HG03095 (cell line): ENCODE measurements around the gene WNK3.
"Not testable (repeated sequence)": the region's sequence is repeated elsewhere in the genome, so short reads cannot be mapped to it uniquely, and the experiment has no call there.

Experiments used
- ATAC-seq: cut with Tn5 transposase; IDR thresholded peaks from one replicate; pipeline ENCODE4 v1.9.1; 2021; ENCODE audit warnings: moderate library complexity; ENCODE audit not compliant: unreplicated experiment

The WNK3 gene

DNA sequence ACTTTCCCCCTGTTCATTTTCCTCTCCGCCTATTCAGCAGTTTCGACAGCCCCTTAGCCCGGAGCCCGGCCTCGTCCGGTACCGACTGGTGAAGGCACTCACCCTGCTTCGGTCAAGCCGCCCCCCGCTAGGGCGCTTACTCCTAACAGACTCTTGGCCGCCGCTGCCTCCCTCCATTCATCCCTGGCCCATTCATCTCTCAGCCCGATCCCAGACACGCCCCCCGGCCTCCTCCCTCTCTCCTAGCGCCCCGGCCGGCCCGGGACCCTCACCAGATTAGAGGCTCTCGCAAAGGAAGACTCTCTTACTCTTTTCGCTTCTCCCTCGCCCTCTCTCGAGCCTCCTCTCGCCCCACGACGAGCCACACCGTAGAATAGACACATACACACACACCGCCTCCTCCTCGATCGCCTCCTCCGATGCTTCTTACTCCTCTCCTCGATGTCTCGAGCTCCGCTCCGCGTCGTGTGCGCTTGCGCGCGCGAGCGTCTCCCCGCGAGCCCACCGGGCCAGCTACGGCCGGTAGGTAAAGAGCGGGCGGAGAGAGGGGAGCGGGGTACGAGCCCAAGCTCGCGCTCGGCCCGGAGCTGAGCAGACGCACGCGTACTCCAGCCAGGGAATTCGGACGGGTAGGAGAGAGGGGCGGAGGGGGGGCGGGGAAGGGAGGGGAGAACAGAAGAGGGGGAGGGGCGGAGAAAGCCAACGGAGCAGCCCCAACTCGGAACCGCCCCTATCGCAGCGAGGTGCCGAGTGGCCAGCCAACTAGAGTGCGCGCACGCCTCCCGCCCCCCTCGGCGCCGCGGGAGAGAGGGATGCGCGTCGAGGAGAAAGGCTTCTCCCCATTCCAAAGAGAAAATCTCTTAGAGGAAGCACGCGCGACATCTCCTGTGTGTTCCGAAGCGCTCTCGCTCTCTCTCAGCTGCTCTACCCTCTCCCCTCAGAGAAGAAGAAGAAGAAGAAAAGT is at the start of gene WNK3:
TSS of gene WNK3 (minus strand) at position 633 of the 964 bp plus-strand sequence.
- no peak for ATAC-seq

DNA sequence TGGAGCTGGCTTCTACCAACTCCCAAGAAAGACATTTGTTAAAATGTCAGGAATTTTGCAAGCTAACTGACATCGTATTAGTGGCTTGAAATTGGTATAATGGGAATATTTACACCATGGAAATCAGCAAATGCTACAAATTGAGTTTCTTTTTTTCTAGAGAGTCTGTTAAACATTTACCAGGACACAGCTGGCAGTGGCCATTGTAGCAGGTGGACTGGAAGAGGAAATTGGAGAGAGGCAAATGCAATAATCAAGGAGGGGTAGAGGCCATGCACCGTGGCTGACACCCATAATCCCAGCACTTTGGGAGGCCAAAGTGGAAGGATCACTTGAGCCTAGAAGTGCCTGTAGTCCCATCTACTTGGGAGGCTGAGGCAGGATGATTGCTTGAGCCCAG is 49.4 kb upstream of the WNK3 start:
- no peak for ATAC-seq

DNA sequence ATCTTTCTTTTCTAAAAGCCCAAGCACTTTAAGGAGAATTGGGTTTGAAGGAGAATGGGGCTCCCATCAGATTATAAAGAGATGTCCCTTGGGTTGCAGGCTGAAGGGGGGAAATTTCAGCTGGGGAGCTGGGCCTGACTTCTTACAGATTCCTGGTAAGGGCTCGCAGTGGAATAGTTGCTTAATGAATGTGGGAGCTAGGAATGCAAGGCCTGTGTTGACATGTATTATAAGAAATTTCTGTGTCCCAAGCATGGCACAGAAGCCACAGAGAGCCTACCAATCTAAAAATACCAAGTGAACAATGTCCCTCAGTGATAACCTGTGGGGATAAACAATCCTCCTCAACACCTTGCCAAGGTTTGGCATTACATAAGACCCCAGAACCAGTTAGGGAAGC is 39.3 kb upstream of the WNK3 start:
- ATAC-seq = no peak

DNA sequence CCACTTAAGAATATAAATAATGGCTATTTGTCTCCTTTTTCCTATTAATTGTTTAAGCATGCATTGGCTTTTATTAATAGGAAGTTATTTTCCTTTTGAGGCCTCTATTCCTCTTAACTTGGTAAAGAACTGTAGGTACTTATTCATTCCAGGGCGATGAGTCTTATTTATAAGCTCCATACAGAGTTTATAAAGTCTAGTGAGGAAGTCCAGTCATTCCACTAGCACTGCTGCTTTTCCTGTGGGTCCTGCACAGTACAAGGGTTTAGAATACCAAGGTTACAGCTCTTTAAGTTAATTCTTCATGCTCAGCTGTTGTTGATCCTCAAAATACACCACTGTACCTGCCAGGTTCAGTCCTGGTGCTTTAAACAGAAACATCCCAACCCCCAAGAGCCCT is 28.5 kb upstream of the WNK3 start:
- no peak for ATAC-seq

DNA sequence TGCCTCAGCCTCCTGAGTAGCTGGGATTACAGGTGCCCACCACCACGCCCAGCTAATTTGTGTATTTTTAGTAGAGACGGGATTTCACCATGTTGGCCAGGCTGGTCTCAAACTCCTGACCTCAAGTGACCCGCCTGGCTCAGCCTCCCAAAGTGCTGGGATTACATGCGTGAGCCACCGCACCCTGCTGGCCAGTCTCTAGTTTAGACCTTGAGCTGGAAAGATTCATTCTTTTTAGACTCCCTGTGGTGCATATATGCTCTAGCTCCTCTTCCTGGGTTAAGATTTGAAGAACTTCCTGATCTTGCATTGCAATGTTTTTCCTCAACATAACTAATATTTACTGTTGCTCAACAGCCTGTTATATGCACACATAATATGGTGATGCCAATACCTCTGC is 26.8 kb upstream of the WNK3 start:
- ATAC-seq = not testable (repeated sequence)

DNA sequence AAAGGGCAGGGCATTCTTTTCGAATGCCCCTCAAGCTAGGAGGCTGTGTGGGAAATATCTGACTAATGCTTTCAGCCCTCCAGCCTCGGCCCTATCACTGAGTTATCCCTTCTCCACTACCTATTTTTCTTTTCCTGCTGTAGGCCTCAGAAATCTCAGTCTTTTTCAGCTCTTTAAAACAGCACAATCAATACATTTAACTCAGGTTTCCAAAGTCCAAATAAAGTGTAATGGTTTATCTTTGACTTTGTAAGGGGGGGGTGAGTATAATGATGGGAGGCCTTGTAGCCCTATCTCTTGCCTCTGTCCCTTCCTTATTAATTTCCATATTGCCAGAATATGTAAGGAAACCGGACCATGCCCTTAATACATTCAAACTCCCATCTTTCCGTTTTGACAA is 1.6 kb upstream of the WNK3 start:
- ATAC-seq = no peak

DNA sequence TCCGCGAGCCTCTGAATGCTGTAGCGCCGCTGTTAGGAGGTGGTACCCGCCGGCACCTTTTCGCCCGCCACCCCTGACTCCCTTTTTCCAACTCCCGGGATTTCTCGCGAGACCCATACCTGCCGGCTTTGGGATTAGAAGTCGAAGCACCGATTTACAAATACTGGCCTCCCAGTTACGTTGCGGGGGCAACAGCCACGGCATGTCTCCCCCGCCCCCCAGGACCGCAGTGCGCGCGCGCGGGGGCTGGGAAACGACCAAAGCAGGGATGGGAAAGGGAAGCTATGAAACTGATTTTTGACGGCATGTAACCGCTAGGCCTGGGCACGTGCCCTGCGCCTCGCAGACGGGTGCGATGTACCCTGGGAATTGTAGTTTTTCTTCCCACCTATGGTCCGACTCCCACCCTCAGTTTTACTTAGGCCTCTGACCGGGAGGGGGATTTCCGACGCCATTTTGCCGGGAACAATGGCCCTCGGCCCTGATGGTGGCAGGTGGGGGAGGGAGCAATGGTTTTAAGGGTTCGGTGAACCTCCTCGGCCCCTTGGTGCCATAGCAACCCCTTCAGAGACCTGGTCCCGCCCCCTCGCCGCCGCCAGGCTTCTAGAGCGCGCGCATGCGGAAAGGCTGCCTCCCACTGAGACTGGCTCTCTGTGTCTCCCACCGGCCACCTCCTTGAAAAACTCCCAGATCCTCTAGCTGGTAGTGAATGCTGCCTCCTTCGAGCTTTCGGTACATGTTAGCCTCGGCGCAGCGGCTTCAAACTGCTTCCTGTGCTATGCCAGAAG is 772 bp upstream of the WNK3 start:
- no peak for ATAC-seq

DNA sequence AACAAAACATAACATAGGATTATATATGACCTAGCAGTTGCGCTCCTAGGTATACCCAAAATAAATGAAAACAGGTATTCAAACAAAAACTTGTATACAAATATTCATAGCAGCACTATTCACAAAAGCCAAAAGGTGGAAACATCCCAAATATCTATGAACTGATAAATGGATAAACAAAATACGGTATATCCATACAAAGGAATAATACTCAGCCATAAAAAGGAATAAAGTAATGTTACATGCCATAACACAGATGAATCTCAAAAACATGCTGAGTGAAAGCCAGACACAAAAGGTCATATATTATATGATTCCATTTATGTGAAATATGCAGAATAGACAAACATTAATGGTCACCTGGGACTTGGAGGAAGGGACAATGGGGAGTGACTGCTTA is 5.2 kb downstream of the WNK3 start:
- ATAC-seq = no peak

DNA sequence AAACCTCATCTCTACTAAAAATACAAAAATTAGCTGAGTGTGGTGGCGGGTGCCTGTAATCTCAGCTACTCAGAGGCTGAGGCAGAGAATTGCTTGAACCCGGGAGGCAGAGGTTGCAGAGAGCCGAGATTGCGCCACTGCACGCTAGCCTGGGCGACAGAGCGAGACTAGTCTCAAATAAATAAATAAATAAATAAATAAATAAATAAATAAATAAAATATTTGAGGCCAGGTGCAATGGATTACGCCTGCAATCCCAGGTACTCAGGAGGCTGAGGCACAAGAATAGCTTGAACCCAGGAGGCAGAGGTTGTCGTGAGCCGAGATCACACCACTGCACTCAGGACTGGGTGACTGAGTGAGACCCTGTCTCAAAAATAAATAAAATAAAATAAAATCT is 20.5 kb downstream of the WNK3 start:
- not testable (repeated sequence) for ATAC-seq

DNA sequence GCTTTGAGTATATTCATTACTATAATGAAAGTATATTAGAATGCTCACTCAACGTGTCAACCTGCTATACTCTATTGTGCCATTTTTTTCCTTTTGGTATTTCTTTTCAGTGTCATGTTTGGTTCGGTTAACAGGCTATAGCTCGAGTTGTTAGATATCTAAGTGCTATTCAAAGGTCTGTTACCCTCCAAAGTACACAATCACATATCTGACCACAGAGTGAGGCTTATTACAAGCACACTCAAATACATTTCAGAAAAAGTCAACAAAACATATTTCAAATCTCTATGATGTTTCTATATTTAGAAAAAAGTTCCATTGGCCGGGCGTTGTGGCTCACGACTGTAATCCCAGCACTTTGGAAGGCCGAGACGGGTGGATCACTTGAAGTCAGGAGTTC is 32.8 kb downstream of the WNK3 start:
- no peak for ATAC-seq

DNA sequence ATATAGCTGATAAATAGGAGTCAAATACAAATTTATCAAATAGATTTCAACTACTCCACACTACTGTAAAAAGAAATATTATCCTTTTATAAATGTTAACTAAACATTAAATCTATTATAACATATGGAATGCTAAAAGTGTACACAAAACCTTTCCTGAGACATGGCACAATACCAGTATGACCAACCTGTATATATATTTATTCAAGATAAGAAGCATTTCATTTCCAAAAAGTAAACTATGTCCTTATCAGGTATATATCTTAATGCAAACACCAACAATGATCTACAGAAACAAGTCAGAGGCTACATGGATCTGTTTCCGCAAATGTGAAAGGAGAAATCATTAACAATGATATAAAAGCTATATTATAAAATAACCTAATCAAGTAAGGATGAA is 37.8 kb downstream of the WNK3 start:
- ATAC-seq = no peak

DNA sequence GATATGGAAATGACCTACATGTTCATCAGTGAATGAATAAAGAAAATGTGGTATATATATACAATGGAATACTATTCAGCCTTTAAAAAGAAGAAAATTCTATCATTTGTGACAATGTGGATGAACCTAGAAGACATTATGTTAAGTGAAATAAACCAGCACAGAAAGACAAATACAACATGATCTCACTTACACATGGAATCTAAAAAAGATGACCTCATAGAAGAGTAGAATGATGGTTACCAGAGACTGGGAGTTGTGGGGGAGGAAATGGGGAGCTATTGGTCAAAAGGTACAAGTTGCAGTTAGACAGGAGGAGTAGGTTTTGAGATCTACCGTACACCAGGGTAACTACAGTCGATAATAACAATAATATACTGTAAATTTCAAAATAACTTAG is 51.5 kb downstream of the WNK3 start:
- no peak for ATAC-seq

DNA sequence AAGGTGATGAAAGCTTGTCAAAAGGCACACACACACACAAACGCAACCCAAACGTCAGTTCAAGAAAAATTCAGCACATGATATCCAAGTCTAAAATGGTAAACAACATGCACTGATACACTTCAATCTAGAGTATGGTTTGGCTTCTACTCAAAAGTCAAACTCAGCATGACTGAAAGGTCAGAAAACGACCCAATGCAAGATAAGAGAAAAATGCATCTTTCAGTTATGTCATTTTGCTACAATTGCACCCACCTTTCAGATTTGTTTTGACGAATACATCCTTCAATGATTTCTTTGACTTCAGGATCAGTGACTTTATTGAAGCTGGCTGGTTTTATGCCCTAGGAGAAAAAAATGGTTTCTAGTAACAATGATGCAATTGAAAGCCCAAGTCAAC is 56.3 kb downstream of the WNK3 start:
- ATAC-seq = no peak

DNA sequence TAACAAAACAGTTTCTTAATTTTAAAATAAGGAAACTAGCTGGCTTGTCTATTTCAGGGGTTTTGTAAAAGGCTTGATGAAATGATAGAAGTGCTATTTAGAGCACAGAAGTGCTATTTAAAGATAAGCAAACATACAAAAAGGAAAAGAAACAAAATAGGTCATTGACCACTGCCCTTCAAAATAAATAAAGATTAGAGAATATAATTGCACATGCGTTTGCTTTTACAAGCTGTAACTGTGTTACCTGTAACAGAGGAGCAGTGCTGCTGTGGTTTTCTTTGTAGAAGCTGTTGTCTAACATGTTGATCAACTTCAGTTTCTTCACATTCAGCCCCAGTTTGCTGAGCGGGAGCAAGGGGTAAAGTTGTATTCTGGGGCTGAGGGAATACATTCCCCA is 63.5 kb downstream of the WNK3 start:
- ATAC-seq = no peak

DNA sequence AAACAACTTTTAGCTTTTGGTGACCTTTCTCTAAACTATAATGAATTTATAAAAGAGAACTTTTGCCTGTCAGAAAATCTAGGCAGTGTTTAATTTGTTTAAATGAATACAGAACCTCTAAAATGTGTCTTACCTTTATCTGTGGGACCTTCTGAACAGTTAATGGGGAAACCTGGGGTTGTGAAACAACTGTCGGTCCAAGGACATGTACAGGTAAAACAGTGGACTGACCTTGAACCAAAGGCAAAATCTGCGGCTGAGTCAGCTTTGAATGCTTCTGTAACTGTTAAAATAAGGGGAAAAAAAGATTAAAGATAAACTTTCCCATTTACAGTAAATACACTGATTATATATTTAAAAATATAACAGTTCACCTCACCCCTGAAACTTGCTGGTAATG is 65.1 kb downstream of the WNK3 start:
- no peak for ATAC-seq

DNA sequence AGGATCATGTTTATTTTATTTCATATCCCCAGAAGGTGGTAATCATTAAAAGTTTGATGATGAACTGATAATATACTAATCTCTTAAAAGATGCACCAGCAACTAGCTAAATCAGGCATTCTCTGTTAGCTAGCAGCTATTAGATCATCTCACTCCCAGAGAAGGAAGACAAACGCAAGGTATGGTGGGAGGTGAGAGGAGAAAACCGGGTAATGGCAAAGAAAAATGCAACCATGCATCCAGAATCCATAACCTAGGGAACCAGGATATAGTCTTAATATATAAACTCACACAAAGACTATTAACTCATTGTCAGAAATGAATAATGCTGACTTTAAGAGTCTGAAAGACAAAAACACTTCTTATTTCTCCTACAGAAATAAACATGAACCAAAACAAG is 66.1 kb downstream of the WNK3 start:
- no peak for ATAC-seq

DNA sequence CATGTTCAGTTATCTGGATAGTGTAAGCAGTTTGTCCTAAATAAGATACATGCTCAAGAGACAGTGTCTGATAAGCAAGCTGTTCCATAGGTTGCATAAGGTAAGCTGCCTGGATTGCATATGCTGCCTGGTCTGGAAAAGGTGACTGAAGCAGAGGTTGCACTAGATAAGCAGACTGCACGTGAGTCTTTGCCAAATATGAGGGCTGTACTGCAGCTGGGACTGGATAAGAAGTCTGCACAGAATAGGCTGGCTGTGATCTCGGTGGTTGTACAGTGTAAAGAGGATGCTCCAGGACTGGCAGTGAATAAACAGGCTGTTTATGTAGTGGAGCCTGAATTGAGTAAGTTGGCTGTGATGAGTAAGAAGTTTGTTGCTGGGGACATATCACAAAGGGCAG is 68.9 kb downstream of the WNK3 start:
- ATAC-seq = no peak

DNA sequence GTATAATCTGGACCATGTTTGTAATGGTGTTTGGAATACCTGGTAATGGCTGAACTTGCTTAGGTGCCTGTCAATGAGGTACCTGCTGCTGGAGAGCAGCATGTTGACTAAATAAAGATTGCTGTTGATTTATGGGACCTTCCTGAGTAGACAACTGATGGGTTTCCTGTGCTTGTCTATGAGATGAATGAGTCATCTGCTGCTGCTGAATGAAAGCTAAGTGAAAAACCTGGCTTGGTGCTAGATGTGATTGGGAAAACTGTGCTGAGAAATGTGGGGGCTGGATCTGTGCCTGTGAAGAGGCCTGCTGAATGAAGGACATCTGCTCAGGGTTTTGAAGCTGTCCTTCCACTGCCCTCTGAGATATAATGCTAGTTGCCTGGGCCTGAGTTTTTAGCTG is 69.6 kb downstream of the WNK3 start:
- no peak for ATAC-seq

DNA sequence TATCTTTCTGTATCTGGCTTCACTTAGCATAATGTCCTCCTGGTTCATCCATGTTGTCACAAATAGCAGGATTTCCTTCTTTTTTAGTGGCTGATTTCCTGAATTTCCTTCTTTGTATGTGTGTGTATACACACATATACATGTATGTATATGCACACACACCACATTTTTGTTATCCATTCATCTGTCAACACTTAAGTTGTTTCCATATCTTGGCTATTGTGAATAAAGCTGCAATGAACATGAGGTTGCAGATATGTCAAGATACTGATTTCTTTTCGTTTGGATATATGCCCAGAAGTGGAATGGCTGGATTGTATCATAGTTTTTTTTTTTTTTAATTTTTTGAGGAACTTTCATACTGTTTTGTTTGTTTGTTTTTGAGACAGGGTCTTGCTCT is 76.2 kb downstream of the WNK3 start:
- ATAC-seq = no peak

DNA sequence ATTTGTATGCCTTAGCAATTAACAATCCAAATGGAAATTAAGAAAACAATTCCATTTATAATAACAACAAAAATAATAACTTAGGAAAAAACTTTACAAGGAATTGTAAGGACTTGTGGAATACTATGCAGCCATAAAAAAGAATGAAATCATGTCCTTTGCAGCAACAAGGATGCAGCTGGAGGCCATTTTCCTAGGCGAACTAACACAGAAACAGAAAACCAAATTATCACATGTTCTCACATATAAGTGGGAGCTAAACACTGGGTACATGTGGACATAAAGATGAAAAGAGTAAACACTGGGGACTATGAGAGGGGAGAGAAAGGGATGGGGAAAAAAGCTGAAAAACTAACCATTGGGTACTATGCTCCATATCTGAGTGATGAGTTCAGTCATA is 77.4 kb downstream of the WNK3 start:
- ATAC-seq = no peak

DNA sequence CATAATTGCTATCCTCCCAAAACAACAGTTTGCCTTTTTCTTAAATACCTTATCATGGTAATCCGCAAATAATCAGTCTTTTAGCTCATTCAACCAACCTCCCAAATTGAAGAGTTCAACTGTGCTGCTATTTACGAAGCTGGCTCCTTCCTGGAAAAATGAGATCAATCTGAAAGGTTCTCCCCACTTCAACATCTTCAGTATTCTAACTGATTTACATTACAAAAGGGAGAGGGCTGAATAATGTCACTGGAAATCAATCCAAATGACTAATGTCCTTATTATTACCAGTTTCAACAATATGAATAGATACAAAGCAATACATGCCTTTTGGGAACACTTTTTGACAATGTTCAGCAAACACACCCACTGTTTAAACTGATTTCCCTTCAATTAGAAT is 86.2 kb downstream of the WNK3 start:
- no peak for ATAC-seq

DNA sequence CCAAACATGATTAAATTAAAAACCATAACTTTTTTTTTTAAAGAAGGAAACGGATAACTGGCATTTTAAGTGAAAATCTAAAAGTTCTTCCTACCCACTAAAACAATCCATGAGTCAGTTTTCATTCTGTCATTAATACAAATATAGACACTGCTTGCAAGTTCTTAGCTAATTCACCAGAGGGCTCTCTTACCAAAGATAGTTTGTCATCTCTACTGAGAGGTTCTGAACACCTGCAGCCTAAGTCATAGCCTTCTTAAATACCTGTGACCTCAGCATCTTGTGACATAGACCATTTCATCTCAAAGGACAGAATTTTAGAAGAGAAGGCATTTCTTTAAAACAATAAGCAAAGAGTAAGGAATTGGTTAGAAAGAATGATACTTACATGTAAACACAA is 109.5 kb downstream of the WNK3 start:
- ATAC-seq = no peak
